BE2C (cell line): ENCODE results near the gene ADCY6.

Experiments
- DNase-seq: peaks from one replicate; pipeline ENCODE4 v3.0.0-alpha.2; 2020
- H3K27me3 ChIP-seq: fragments of 250-450 bp; sonication (Bioruptor Pico); 2 replicates; pipeline ENCODE4 v1.5.1; 2020; ENCODE audit warnings: mild to moderate bottlenecking
- H3K36me3 ChIP-seq: fragments of 250-450 bp; sonication (Bioruptor Pico); 2 replicates; pipeline ENCODE4 v1.5.1; 2020; ENCODE audit warnings: mild to moderate bottlenecking
- H3K4me1 ChIP-seq: fragments of 250-450 bp; sonication (Bioruptor Pico); 2 replicates; pipeline ENCODE4 v1.5.1; 2020
- H3K4me3 ChIP-seq: 2 replicates; pipeline ENCODE4 v1.5.1; 2011; ENCODE audit warnings: low read depth, low read length
- H3K9me3 ChIP-seq: fragments of 250-450 bp; sonication (Bioruptor Pico); 2 replicates; pipeline ENCODE4 v1.5.1; 2020
- TF ChIP-seq, protein P1 (sequence below): IDR thresholded peaks from 2 replicates; pipeline ENCODE4 v1.5.1; 2012; ENCODE audit warnings: mild to moderate bottlenecking, low read depth, low read length

ADCY6 gene

DNA sequence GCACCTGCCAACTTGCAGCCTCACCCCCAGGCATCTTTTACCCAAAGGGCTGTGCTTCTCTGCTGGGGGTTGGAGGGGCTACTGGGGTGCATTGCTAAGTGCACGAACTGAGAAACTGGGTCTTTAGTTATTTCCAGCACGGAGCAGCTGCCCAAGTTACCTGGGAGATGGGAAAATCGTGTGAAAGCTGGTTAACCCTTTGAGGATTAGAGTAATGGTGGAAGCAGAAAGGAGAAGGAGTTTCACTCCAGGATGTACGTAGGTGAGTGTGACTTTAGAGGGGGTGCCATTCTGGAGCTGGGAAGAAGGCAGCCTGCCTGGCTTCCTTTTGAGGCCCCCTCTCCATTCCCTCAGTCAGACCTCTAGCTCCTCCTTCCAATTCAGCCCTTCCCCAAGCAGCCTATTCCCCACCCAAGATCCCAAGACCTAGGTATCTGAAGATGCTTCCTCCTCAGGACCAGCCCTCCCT lies 1.0 kb upstream of the ADCY6 start:
- no peak overlapping the region; the same call in 1 of the 2 replicates for H3K4me3 ChIP-seq
- TF ChIP-seq, protein P1, sequence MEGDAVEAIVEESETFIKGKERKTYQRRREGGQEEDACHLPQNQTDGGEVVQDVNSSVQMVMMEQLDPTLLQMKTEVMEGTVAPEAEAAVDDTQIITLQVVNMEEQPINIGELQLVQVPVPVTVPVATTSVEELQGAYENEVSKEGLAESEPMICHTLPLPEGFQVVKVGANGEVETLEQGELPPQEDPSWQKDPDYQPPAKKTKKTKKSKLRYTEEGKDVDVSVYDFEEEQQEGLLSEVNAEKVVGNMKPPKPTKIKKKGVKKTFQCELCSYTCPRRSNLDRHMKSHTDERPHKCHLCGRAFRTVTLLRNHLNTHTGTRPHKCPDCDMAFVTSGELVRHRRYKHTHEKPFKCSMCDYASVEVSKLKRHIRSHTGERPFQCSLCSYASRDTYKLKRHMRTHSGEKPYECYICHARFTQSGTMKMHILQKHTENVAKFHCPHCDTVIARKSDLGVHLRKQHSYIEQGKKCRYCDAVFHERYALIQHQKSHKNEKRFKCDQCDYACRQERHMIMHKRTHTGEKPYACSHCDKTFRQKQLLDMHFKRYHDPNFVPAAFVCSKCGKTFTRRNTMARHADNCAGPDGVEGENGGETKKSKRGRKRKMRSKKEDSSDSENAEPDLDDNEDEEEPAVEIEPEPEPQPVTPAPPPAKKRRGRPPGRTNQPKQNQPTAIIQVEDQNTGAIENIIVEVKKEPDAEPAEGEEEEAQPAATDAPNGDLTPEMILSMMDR: no peak
- DNase-seq: no peak
- H3K4me1 ChIP-seq: peaks cover 18% of the 10 kb centered on the region
- H3K36me3 ChIP-seq: no peaks in the 10 kb centered on the region
- H3K9me3 ChIP-seq: no peaks in the 10 kb centered on the region
- no peaks in the 10 kb centered on the region for H3K27me3 ChIP-seq

DNA sequence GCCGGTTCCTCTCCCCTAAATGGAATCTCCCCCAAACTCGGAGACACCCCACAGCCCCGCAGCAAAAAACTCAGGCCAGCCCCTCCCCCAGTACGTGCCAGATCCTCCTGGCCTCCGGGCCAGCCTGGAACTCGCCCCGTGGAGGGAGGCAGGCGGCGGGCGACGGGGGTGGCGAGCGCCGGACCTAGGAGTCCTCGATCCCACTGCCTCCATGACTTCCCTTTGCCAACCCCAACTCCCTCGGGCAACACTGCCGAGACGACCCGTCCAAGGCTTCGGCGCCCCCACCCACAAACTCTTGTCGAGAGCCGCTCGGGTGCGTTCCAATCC lies 400 bp downstream of the ADCY6 start:
- Histone ChIP-seq H3K36me3 (no peaks in the 10 kb centered on the region), H3K4me3 (peak overlapping the region; percentile 65), H3K4me1 (peaks cover 18% of the 10 kb centered on the region), H3K9me3 (no peaks in the 10 kb centered on the region), H3K27me3 (no peaks in the 10 kb centered on the region)
- TF ChIP-seq, protein P1: no peak
- no peak for DNase-seq

DNA sequence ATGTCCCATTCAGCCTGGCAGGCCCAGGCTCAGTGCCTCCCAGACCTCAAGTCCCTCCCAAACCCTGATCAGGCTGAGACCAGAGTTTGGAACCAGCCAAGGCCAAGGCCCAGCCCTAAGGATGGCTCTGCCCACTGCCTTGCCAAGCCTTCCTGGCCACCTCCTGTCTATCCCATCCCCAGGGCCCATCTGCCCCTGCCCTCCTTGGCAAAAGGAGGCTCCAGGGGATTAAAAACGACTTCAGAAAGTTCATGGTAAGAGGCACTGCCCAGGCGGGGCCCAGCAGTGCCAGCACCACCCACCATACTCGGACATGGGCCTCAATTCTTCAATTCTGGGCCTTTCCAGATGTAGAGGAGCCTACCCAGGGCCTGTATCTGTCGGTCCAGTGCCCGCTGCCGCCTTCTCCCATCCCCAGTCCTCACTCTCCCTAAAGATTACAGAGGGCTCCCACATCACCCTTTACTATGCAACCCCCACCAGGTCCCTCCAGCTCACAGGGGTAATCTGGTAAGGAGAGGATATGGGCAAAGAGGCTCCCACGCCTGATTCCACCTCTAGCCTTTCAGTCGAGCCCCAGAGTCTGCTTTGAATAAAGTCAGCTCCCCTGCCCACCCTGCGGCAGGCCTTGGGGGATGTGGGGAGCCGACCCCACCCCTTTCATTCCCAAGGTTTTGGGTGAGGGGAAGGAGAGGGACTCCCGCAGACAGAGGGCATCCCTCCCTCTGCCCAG lies 932 bp downstream of the ADCY6 start:
- Histone ChIP-seq H3K27me3 (no peaks in the 10 kb centered on the region), H3K4me1 (peaks cover 18% of the 10 kb centered on the region), H3K4me3 (peak overlapping the region; percentile 65), H3K36me3 (no peaks in the 10 kb centered on the region), H3K9me3 (no peaks in the 10 kb centered on the region)
- no peak for DNase-seq
- TF ChIP-seq, protein P1: no peak

DNA sequence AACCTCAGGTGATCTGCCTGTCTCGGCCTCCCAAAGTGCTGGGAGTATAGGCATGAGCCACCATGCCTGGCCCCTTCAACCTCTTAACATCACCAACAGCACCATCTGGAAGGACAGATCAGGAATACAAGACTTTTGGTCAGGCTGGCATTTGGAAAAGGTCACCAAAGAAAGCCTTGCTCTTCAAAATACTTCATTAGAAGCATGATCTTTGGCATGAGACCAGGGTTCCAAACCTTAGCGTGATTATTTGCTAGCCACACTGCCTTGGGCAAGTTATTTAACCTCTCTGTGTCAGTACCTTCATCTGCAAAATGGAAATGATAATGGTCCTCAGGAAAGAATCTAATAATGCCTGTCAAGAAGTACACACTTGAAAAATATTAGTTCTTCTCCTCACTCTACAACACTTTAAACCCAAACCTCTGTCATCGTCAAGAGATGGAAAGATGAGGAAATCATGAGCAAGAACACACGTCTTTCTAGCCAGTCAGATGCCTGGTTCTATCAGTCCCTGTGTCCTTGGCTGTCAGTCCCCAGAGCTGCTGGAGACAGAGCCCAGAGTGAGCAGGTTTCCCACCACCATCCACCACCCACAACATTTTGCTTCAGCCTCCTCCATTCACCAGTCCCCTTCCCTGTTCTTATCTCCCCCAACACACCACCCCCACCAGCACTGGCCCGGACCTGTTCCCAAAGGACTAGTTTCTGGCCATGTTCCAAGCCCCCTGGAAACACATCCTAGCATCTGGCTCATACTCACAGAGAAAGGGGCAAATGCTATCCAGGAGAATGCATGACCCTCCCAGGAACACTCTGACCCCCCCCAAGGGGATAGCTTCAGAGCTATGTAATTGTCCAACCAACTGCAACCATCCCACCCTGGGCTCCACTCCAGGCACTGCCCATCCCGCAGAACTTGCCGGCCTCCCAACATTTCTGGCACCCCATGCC lies 2.0 kb downstream of the ADCY6 start:
- peak; percentile 92 for DNase-seq
- Histone ChIP-seq H3K4me1 (peaks cover 18% of the 10 kb centered on the region), H3K36me3 (no peaks in the 10 kb centered on the region), H3K27me3 (no peaks in the 10 kb centered on the region), H3K4me3 (peak overlapping the region; percentile 65), H3K9me3 (no peaks in the 10 kb centered on the region)
- TF ChIP-seq, protein P1: no peak

DNA sequence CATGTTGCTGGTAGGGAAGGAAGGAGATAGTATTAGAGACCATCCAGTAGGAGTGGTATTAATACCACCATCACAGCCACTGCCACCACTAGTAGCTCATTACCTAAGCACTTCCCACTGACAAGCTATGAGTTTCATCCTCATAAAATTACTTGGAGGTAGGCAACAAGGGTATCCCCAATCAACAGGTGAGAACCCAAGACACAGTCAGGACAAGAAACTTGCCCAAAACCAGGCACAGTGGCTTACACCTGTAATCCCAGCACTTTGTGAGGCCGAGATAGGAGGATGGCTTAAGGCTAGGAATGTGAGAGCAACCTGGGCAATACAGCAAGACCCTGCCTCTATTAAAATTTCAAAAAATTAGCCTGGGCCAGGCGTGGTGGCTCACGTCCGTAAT lies 5.5 kb downstream of the ADCY6 start:
- TF ChIP-seq, protein P1: no peak
- no peaks in the 10 kb centered on the region for H3K36me3 ChIP-seq
- H3K27me3 ChIP-seq: no peaks in the 10 kb centered on the region
- H3K9me3 ChIP-seq: no peaks in the 10 kb centered on the region
- H3K4me1 ChIP-seq: peaks cover 18% of the 10 kb centered on the region
- DNase-seq: no peak
- H3K4me3 ChIP-seq: no peak overlapping the region
